NCI-H2029 treated with DMSO at 0.1 percent for 48 hours (cell line): Measurements from ENCODE around the gene PCID2.

Source experiments
- DNase-seq: peaks from one replicate; lab custom pipeline; 2025; lab: John Stamatoyannopoulos, UW

PCID2 gene

DNA sequence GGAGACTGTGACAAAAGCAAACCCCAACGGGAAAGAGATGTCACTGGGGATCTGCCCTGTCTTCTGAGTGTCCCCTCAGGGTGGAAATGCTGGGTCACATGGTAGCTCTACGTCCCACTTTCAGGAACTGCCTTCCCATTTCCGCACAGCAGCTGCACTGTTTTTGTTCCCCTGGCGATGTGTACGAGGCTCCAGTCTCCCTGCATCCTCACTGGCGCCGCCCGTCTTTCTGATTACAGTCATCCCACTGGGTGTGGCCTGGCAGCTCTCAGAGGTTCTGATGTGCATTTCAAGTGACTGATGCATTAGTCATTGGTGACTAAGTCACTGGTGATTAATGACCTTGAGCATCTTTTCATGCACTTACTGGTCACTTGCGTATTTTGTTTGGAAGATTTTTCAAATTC, 21.2 kb downstream of the PCID2 start:
- no peak for DNase-seq

DNA sequence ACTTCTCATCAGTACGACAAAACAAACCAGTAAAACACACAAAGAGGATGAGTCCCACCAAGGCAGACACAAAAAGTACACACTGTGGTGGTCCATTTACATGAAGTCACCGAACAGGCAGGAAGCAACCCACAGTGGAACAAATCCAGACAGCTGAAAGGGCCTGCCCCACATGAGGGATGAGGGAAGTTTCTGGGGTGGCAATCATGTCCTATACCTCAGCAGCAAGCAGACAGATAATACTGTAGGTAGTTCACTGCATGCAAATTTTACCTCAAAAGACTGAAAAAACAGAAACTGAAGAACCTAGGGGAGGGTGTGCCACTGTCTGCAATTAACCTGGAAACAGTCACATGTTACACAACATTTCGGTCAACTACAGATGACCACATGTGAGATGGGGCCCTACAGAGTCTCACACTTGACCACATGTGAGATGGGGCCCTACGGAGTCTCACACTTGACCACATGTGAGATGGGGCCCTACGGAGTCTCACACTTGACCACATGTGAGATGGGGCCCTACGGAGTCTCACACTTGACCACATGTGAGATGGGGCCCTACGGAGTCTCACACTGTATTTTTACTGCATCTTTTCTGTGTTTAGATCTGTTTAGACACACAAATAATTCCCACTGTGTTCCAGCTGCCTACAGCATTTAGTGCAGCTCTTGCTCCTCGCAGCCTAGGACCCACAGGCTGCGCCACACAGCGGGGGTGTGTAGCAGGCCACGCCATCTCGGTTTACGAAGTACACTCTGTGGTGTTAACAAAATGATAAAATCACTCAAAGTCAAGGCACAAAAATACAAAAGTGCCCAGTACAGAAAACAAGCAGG, 22.2 kb downstream of the PCID2 start:
- DNase-seq: no peak

DNA sequence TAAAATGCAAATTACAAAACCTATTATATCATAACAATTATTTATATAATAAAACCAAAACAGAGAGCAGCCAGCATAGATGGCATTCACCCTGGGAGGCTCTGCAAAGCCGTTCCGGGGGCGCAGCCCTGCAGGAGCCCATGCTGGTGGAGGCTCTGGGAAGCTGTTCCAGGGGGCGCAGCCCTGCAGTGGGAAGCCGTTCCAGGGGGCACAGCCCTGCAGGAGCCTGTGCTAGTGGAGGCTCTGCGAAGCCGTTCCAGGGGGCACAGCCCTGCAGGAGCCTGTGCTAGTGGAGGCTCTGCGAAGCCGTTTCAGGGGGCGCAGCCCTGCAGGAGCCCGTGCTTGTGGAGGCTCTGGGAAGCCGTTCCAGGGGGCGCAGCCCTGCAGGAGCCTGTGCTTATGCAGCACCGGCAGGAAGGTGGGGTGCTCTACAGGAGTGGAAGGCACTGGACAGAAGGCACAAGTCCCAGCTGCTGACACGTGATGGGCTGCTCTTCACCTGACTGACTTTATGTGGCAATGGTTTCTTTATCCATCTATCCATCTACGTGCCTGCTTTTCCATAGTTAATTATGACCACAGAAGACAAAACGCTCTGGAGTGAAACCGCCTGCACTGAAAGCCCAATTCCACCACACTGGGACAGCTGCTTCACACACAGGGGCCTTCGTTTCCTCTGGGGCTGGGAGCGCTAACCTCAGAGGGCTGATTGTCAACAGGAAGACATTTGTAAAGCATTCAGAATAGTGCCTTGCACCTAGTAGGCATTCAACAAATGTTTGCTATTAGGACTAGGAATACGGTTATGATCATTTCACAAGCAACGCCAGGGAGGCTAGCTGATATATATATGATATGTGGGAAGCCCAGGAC, 23.7 kb downstream of the PCID2 start:
- no peak for DNase-seq

DNA sequence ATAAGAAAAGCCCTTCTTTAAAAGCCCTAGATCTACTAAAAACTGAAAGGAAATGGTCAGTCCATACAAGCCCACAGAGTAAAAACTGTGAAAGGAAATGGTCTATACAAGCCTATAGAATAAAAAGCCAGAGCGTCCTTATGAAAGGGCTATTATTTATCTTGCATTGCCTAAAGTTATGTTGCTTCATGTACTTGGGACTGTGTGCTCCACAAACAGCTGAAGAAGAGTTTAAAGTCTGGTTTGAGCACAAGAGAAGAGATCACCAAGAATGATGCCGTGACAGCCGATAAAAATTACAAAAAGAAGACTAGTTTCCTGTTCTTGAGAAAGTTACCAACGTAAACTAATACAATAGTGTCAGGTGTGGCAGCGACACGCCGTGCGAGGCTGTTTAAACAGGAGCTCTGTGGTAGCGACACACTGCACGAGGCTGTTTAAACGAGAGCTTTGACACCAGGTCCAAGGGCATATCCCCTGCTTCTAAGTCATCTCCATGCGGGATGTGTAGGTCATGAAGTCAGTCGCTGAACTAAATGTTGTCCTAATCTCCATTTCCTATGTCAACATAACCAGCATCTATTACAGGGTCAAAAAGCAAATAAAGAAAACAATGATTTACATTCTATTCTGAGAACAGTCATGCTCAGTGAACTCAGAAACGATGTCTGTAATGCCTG, 24.9 kb downstream of the PCID2 start:
- DNase-seq: no peak

DNA sequence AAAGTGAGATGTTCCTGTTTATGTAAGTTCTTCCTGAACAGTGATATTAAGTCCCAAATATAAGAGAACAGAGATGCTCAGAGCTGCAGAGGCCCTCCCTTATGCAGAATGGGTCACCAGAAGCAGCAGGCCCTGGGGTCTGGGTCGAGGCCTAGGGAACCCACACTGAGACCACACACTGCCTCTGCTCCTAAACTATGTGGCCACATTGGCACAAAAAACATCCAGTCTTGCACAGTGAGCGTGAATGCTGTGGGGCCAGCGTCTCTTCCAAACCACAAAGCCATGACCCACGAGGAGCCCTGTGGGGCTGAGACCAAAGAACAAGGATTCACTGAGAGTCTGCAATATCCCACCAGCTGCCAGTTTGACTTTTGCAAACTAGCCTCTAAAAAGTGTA, 26.4 kb downstream of the PCID2 start:
- no peak for DNase-seq

DNA sequence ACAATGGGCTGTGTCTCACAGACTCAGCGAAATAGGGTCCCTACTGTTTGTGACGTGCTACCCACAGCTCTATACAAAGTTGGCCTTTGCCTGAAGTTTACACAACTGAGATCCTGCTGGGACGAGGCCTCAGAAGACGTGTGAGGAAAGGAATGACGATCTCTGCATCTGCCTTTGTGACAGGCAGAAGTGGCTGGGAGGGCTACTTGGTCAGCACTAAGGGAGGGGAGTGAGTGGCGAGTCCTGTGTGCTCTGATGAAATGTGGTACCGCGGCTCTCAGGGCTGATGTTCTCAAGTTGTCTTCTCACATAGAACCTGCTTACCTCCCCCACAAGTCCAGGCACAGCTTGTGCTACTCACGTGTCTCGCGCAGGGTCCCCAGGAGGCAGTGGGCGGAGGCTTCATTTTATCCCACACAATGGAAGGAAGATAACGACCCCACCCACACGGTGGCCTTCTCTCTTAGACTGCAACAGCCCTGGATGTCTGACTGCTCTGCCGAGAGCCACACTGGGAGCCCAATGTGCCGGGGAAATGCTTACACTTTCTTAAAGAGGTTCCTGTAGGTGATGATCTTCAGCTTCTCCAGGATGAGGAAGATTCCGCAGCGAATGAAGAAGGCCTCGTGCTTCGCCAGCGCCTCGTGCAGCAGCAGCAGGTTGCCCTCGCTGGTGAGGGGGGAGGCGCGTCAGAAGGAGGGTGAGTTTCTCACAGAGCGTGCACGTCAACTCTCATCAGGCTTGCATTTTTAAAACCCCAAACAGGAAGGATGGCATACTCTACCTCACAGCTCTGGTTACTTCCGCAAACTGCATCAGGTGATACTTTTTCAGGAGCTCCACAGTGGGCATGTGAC, 28.9 kb downstream of the PCID2 start:
- no peak for DNase-seq

DNA sequence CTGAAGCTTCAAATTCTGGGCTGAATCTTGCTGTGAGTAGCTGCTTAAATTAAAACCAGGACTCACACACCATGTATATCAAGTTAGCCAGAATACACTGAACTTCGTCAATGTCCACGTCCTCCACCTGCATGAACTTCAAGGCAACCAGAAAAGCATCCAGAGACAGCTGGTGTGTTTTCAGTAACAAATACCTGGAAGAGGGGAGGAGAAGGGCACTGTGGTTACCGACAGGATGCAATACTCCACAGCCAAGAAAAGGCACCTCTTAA, 29.6 kb downstream of the PCID2 start:
- no peak for DNase-seq

DNA sequence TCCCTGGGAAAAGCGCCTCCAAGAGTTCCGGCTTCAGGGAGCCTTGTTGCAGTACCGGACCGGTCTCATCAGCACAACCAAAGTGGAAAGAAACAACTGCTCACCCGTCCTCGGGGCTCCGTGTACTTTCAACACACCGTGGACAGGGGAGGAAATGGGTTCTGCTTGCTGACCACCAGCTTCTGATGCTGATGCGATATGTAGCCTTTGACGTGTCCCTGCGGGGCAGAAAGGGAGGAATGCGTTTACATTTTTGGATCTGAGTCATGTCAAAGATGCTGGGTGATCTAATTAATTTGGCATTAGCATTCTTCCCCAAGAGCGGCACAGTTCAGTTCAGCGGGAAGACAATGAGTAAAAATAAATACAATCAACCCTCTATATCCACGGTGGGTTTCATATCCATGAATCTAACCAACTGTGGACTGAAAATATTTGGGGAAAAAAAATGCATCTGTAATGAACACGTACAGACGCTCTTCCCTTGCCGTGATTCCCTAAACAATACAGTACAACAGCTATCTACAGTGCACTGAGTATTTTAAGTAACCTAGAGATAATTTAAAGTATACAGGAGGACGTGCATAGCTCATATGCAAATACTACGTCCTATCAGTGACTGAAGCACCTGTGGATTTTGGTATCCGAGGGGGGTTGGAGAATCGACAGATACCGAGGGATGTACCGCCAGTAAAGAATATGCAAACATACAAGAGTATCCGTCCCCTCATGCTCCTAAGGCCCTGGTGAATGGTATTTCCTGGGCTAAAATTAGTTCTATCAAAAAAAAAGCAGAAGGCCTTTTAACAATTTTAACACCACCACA, 30.2 kb downstream of the PCID2 start:
- no peak for DNase-seq

DNA sequence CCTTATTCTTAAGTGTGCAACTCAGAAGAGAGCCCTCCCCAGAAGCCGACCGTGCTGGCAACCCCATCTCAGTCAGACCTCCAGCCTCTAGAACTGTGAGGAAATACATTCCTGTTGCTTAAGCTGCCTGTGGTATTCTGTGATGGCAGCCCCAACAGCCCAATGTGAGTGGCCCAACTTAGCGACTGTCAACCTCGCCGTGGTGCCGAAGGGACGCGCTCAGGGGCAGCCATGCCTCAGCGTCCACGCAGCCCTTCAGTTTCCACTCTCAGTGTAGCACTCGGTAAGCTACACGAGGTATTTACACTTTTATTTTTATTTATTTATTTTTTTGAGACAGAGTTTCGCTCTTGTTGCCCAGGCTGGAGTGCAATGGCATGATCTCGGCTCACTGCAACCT, 31.6 kb downstream of the PCID2 start:
- DNase-seq: no peak

DNA sequence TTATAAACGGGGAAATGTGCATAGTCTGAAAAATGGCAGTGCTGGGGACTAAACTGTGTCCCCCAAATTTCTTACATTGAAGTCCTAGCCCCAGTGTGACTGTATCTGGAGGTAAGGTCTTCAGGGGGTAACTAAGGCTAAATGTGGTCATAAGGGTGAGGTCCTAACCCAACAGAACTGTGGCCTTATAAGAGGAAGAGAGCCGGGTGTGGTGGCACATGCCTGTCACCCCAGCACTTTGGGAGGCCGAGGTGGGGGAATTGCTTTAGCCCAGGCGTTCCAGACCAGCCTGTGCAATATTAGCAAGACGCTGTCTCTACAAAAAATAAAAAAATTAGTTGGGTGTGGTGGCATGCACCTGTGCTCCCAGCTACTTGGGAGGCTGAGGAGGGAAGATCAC, 32.2 kb downstream of the PCID2 start:
- DNase-seq: no peak

DNA sequence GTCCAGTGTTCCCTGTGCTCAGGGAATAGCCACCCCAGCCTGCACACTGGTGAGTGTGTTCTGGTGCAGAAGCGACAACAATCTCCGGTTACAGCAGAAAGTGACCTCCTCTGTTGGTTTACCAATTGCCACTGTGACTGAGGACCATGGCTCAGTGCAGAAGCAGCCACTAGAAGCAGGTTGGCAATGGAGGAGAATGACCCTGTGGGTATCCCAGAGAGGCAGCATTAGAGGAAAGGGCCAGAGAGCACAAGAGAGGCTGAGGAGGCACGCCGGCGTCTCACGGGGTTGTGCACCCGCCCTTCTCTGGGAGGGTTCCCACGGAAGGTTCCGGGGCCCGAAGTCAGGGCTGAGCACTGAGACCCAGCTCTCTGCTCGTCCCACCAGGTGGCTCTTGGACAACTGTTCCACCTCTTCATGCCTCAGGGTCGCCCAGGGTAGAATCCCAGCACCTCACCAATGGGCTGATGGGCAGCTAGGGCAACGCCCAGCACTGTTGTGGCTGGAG, 36.0 kb downstream of the PCID2 start:
- DNase-seq: no peak

DNA sequence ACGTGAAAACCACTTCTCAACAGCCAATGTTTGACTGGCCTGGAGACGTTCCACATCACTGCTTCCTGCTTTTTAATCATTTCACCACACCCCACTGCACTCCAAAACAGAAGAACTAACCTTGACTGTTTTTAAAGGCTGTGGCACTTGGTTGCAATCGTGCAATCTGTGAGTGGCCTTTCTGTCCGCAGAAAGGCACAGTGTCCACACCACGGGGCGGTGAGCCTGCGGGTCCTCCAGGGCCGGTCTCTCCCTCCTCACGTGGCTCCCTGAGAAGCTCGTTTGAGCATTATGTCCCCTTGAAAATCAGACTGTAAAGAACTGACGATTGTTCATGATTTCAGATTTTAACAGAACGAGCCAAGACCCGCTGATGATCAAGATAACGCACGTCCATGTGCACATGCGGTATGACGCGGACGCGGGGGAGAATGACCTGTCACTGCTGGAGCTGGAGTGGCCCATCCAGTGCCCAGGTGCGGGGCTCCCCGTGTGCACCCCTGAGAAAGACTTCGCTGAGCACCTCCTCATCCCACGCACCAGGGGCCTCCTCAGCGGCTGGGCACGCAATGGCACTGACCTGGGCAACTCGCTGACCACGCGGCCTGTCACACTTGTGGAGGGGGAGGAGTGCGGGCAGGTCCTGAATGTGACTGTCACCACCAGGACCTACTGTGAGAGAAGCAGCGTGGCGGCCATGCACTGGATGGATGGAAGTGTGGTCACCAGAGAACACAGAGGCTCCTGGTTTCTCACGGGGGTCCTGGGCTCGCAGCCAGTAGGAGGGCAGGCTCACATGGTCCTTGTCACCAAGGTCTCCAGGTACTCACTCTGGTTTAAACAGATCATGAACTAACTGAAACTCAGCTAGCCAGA, 37.0 kb downstream of the PCID2 start:
- no peak for DNase-seq

DNA sequence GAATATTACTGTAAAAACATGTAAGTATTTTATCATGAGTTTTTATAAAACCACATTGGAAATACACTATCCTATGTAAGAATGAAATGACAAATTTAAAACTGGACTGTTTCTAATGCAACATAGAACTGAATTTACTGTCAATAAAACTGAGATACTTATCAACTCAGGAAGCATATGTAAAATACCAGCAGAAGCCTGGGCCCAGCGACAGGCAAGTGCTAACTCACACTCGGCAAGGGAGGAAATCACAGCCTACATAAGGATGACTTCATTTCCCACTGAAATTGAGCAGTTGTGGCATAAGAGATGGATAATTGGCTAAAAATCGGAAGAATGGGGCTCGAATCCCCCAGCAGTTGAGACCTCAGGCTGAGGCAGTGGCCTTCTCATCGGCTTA, 38.0 kb downstream of the PCID2 start:
- DNase-seq: no peak

DNA sequence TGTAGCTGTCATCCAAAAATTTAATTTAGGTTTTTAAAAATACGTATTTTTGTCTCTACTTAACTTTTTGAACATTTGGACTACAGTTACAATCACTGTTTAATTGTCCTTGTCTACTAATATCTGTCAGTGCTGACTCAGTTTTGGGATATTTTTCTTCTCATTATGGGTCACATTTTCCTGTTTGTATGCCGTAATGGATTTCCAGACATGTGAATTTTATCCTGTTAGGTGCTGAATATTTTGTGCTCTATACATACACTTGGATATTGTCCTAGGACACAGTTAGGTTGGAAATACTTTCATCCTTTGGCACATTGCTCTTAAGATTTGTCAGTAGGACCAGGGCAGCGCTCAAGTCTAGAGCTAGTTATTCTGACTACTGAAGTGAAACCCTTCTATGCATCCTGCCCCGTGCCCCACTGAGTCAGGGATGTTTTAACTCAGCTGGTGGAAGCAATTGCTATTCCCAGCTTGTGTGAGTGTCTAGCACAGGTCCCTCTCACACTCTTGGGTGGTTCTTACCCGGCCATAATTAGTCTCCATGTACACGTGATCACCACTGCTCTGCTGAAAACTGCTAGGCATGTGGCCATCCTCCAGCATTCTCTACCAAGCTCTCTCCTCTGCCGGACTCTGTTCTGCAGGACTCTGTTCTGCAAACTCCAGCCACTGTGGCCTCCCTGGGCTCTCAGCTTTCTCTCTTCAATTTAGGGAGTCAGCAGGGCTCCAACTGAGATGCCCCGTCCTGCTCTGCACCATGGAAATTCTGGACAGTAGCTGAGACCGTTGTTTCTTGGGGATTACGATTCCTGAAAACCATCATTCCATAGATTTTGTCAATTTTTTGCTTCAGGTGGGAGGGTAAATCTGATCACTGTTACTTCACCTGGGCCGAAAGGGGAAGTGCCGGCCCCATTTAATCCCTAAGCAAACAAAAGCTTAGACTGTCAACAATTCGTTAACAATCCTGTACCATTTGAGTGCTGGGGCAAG, 38.9 kb downstream of the PCID2 start:
- no peak for DNase-seq

DNA sequence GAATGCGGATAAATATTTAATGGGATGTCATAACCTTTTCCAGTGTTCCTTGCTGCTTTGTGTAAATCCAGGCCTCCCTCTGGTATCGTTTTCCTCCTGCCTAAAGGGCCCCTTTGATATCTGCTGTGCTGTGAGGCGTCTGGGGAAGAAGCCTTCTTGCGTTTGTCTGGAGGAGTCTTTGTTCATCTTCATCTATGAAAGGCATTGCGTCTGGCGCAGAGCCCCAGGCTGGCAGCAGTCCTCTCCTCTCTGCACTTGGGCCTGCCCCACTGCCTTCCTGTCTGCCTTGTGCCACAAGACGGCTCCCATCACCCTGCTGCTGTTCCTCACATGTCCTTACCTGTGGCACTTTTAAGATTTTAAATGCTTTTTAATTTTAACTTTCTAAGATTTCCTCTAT, 40.3 kb downstream of the PCID2 start:
- no peak for DNase-seq

DNA sequence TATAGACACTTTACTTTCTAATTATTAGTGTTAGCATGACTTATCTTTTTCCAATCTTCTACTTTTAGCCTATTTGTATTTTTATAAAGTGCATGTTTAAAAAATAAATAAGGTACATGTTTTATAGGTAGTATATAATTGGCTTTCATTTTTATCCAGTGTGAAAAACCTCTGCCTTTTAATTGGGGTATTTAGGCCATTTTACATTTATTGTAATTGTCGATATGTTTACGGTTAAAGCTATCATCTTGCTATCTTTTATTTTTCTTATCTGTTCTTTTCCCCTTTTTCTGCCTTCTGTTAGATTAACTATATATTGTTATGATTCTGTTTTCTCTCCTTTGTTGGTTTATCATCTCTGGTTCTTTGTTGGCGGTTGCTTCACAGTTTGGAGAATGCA, 40.9 kb downstream of the PCID2 start:
- no peak for DNase-seq

DNA sequence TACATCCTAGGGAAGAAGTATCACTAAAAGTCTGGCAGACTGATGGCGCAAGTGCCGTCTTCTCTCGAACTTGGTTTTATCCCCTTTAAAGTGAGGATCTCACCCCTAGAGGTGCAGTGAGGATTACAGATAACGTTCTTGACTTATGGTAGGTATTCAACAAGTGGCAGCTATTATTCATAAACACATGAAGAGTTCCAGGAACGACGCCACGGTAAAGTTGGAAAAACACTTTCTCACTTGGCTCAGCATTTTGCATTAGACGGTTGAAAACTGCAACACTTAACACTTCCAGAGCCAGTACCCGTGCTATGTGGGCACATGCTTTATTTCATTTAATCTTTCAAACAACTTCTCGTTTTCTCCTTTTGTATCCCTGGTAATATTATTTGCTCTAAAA, 41.3 kb downstream of the PCID2 start:
- no peak for DNase-seq

DNA sequence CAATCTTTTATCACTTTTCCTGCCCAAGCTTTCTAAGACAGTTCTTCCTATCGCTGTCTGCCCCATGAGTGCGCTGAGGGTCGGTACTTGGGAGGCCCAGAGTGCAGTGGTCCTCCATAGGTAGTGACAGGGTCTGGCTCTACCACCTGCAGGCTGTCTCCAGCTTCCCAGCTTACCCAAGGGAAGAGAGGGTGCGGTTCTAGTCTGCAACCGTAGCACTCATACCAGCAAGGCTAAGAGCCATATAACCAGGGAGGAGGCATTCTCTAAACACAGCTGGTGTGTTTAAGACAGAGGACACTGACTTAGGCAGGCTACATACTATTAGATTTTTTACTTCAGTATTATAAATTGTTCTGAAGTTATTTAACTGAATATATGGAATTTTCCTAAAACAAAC, 41.8 kb downstream of the PCID2 start:
- DNase-seq: no peak

DNA sequence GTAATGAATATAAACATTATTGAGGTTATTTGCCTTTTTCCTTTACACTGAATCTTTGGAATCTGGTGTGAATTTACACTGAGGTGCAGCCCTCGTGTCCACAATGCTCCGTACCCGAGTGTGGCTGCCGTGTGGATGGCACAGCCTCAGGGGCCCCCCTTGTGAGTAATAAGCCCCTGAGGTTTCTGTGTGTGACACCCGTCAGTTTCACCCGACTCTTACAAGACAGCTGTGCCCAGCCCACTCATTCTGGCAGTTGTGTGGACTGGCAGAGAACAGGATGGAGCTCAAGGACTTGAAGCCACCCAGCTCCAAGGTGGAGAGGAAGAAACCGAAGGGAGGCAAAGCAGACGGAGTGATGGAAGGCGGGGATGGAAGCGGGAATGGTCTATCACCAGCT, 42.2 kb downstream of the PCID2 start:
- no peak for DNase-seq
